H1 (cell line): Measurements from ENCODE around the gene COL19A1. TPM values are rescaled to one million over a fixed set of nuclear protein-coding genes. Genes with fewer than 3 reads are reported as not detected.

ENCODE experiments used
- MAX ChIP-seq: IDR thresholded peaks from 2 replicates; pipeline ENCODE4 v1.6.1; 2012; ENCODE audit warnings: inconsistent platforms
- POLR2AphosphoS5 ChIP-seq: IDR thresholded peaks from 2 replicates; pipeline ENCODE4 v1.6.1; 2011; ENCODE audit warnings: low read depth, low read length
- RNF2 ChIP-seq: fragments of 200-900, 300-1000 bp; sonication (generic); IDR thresholded peaks from 2 replicates; pipeline ENCODE4 v1.7.1; 2016; ENCODE audit warnings: borderline replicate concordance, low read depth, mild to moderate bottlenecking, antibody characterized with exemption, low read length; ENCODE audit not compliant: poor library complexity, severe bottlenecking; ENCODE audit errors: missing control alignments
- SP4 ChIP-seq: IDR thresholded peaks from 2 replicates; pipeline ENCODE4 v1.6.1; 2012; ENCODE audit warnings: low read length, inconsistent platforms
- TAF1 ChIP-seq: IDR thresholded peaks from 2 replicates; pipeline ENCODE4 v1.6.1; 2011; ENCODE audit warnings: mild to moderate bottlenecking, low read depth, low read length
- polyA plus RNA-seq, 7 experiments: library from polyadenylated mRNA; depleted of rRNA in 3 of 7; stranded (reverse) in 5 of 7; unstranded in 2 of 7; fragments of >200 nt in 5 of 7; fragments of 200-250 nt in 2 of 7; gene quantifications; 1 replicate in 5 of 7; 2 replicates in 1 of 7; 4 replicates in 1 of 7; pipeline versions ENCODE4 v1.2.1 to v1.2.3, GENCODE V29; 2011 to 2013; ENCODE audit warnings: missing spikeins in 2 of 7, mixed read lengths in 2 of 7
- total RNA-seq: library from RNA; stranded (reverse); fragmentation: NEBNext Ultra II Directional; extraction: Animal tissue kit (Norgen Biotek cat#: 25700); gene quantifications from 2 replicates; pipeline ENCODE4 v1.2.1, GENCODE V29; 2021
- TF ChIP-seq, protein P1 (sequence below): fragments of 300-600 bp; sonication (generic); IDR thresholded peaks from 2 replicates; pipeline ENCODE4 v1.7.1; 2012; ENCODE audit warnings: low read length, moderate library complexity, mild to moderate bottlenecking, inconsistent platforms; ENCODE audit not compliant: insufficient replicate concordance
- TF ChIP-seq, protein P2 (sequence below), 3 experiments: IDR thresholded peaks; 1 replicate in 2 of 3; 2 replicates in 1 of 3; pipeline versions ENCODE4 v1.5.1 to v1.6.1; 2011; ENCODE audit warnings: low read length in 3 of 3, mild to moderate bottlenecking in 3 of 3, inconsistent platforms in 2 of 3, low read depth in 1 of 3, moderate library complexity in 1 of 3; ENCODE audit not compliant: insufficient read depth in 1 of 3; ENCODE audit errors: control extremely low read depth in 1 of 3

Gene COL19A1
- total and polyA plus RNA-seq, 2 of the 8 experiments (the other 6 are each of a cell fraction or from before 2014, with no cell fraction given): not detected

DNA sequence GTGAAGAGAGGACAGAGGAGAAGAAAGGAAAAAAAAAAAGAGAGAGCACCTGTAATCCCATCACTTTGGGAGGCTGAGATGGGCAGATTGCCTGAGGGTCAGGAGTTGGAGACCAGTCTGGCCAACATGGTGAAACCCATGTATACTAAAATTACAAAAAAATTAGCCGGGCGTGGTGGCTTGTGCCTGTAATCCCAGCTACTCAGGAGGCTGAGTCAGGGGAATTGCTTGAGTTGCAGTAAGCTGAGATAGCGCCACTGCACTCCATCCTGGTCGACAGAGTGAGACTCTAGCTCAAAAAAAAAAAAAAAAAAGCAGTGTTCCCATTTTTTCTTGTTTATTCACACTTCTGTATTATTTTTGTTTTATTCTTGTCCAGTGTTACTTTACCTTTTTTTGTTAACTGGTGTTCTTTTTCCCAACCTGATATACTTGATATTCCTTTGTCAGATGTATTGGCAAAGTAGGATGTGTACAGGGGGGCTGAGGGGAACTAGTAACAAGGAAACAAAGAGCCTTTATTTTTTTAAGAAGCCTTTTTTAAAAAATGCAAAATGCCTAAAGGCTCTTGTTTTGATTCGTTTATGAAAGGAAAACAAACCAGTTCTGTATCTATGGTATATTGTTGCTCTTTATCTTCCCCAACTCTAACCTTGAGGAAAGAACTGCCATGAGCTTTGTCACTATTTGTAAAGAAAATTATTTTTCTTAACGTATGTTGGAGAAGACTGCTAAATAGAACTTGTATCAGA lies 22.3 kb downstream of the COL19A1 start (continued):
- TF ChIP-seq, protein P1, sequence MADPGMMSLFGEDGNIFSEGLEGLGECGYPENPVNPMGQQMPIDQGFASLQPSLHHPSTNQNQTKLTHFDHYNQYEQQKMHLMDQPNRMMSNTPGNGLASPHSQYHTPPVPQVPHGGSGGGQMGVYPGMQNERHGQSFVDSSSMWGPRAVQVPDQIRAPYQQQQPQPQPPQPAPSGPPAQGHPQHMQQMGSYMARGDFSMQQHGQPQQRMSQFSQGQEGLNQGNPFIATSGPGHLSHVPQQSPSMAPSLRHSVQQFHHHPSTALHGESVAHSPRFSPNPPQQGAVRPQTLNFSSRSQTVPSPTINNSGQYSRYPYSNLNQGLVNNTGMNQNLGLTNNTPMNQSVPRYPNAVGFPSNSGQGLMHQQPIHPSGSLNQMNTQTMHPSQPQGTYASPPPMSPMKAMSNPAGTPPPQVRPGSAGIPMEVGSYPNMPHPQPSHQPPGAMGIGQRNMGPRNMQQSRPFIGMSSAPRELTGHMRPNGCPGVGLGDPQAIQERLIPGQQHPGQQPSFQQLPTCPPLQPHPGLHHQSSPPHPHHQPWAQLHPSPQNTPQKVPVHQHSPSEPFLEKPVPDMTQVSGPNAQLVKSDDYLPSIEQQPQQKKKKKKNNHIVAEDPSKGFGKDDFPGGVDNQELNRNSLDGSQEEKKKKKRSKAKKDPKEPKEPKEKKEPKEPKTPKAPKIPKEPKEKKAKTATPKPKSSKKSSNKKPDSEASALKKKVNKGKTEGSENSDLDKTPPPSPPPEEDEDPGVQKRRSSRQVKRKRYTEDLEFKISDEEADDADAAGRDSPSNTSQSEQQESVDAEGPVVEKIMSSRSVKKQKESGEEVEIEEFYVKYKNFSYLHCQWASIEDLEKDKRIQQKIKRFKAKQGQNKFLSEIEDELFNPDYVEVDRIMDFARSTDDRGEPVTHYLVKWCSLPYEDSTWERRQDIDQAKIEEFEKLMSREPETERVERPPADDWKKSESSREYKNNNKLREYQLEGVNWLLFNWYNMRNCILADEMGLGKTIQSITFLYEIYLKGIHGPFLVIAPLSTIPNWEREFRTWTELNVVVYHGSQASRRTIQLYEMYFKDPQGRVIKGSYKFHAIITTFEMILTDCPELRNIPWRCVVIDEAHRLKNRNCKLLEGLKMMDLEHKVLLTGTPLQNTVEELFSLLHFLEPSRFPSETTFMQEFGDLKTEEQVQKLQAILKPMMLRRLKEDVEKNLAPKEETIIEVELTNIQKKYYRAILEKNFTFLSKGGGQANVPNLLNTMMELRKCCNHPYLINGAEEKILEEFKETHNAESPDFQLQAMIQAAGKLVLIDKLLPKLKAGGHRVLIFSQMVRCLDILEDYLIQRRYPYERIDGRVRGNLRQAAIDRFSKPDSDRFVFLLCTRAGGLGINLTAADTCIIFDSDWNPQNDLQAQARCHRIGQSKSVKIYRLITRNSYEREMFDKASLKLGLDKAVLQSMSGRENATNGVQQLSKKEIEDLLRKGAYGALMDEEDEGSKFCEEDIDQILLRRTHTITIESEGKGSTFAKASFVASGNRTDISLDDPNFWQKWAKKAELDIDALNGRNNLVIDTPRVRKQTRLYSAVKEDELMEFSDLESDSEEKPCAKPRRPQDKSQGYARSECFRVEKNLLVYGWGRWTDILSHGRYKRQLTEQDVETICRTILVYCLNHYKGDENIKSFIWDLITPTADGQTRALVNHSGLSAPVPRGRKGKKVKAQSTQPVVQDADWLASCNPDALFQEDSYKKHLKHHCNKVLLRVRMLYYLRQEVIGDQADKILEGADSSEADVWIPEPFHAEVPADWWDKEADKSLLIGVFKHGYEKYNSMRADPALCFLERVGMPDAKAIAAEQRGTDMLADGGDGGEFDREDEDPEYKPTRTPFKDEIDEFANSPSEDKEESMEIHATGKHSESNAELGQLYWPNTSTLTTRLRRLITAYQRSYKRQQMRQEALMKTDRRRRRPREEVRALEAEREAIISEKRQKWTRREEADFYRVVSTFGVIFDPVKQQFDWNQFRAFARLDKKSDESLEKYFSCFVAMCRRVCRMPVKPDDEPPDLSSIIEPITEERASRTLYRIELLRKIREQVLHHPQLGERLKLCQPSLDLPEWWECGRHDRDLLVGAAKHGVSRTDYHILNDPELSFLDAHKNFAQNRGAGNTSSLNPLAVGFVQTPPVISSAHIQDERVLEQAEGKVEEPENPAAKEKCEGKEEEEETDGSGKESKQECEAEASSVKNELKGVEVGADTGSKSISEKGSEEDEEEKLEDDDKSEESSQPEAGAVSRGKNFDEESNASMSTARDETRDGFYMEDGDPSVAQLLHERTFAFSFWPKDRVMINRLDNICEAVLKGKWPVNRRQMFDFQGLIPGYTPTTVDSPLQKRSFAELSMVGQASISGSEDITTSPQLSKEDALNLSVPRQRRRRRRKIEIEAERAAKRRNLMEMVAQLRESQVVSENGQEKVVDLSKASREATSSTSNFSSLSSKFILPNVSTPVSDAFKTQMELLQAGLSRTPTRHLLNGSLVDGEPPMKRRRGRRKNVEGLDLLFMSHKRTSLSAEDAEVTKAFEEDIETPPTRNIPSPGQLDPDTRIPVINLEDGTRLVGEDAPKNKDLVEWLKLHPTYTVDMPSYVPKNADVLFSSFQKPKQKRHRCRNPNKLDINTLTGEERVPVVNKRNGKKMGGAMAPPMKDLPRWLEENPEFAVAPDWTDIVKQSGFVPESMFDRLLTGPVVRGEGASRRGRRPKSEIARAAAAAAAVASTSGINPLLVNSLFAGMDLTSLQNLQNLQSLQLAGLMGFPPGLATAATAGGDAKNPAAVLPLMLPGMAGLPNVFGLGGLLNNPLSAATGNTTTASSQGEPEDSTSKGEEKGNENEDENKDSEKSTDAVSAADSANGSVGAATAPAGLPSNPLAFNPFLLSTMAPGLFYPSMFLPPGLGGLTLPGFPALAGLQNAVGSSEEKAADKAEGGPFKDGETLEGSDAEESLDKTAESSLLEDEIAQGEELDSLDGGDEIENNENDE: no peak
- TF ChIP-seq, protein P2, sequence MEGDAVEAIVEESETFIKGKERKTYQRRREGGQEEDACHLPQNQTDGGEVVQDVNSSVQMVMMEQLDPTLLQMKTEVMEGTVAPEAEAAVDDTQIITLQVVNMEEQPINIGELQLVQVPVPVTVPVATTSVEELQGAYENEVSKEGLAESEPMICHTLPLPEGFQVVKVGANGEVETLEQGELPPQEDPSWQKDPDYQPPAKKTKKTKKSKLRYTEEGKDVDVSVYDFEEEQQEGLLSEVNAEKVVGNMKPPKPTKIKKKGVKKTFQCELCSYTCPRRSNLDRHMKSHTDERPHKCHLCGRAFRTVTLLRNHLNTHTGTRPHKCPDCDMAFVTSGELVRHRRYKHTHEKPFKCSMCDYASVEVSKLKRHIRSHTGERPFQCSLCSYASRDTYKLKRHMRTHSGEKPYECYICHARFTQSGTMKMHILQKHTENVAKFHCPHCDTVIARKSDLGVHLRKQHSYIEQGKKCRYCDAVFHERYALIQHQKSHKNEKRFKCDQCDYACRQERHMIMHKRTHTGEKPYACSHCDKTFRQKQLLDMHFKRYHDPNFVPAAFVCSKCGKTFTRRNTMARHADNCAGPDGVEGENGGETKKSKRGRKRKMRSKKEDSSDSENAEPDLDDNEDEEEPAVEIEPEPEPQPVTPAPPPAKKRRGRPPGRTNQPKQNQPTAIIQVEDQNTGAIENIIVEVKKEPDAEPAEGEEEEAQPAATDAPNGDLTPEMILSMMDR (IDR thresholded peaks at IDR 0.05; ENCODE audit: control extremely low read depth in 1 of 3, insufficient read depth in 1 of 3, low read depth in 1 of 3, low read length in 3 of 3): no peak
- TF ChIP-seq RNF2 (no peak), MAX (no peak), SP4 (no peak), TAF1 (no peak), POLR2AphosphoS5 (no peak)
